Heart left ventricle (tissue), 16 donors: ENCODE measurements around the gene KRT86. TPM values are rescaled to one million over a fixed set of nuclear protein-coding genes. Genes with fewer than 3 reads are reported as not detected.
A peak's percentile ranks its signal among the peaks of the same experiment; 100 is the strongest.

ENCODE experiments used
- ATAC-seq, 4 donors: fragments of 200-7000 bp; cut with Tn5 transposase; one replicate each; pipeline ENCODE4 v1.9.1; 2020 to 2022; ENCODE audit warnings: moderate library complexity in 4 of 4, mild to moderate bottlenecking in 3 of 4, moderate number of reproducible peaks in 1 of 4
- DNase-seq, 5 donors: peaks; one replicate each; pipeline ENCODE4 v3.0.0-alpha.2; 2020
- H3K27ac ChIP-seq, 12 donors: fragments of 200-600 bp; sonication (generic) in 4 of 12; one replicate each; pipeline versions ENCODE4 v1.5.0 to v1.8.0; 2016 to 2022; ENCODE audit warnings: mild to moderate bottlenecking in 2 of 12
- H3K27me3 ChIP-seq, 9 donors: fragments of 200-600 bp; sonication (generic) in 2 of 9; one replicate each; pipeline versions ENCODE4 v1.5.1 to v1.8.0; 2016 to 2022; ENCODE audit warnings: mild to moderate bottlenecking in 3 of 9
- H3K36me3 ChIP-seq, 9 donors: fragments of 200-600 bp; sonication (generic) in 2 of 9; one replicate each; pipeline versions ENCODE4 v1.5.0 to v1.8.0; 2018 to 2022; ENCODE audit warnings: mild to moderate bottlenecking in 2 of 9
- H3K4me1 ChIP-seq, 12 donors: fragments of 200-600 bp; sonication (generic) in 4 of 12; one replicate each; pipeline versions ENCODE4 v1.5.0 to v1.8.0; 2016 to 2022; ENCODE audit warnings: mild to moderate bottlenecking in 3 of 12
- H3K4me3 ChIP-seq, 12 donors: fragments of 200-600 bp; sonication (generic) in 4 of 12; one replicate each; pipeline versions ENCODE4 v1.5.0 to v1.8.0; 2017 to 2022; ENCODE audit warnings: mild to moderate bottlenecking in 9 of 12, moderate library complexity in 4 of 12
- H3K9me3 ChIP-seq, 12 donors: fragments of 200-600 bp; sonication (generic) in 4 of 12; one replicate each; pipeline versions ENCODE4 v1.5.0 to v1.8.0; 2016 to 2022; ENCODE audit warnings: mild to moderate bottlenecking in 1 of 12
- POLR2A ChIP-seq, 2 donors: fragments of 450-650 bp; IDR thresholded peaks; one replicate each; pipeline ENCODE4 v1.6.1; 2017; ENCODE audit warnings: antibody characterized with exemption in 2 of 2, mild to moderate bottlenecking in 2 of 2, moderate library complexity in 2 of 2
- WGBS, 4 donors: extraction: QIAGEN DNeasy Blood & Tissue Kit in 2 of 4; methylation state at CpG; one replicate each; pipeline versions ENCODE4 v1.1.5 to v1.1.7; 2013 to 2018; 5-methylcytosine and 5-hydroxymethylcytosine counted together
- intact Hi-C, 10 donors: fragments of 100-400 bp; cut with DNase I; formaldehyde crosslinking; loops; one replicate each; pipeline versions ENCODE4 v1.11.1 to v1.14.2; 2022
- polyA plus RNA-seq, 2 donors: library from polyadenylated mRNA; stranded (reverse); fragments of 200-250 nt; gene quantifications; one replicate each; pipeline ENCODE4 v1.2.3, GENCODE V29; 2013
- total RNA-seq, 9 donors: library from RNA; depleted of rRNA in 2 of 9; stranded (reverse); fragments of >200 nt in 2 of 9; fragmentation: NEBNext Ultra II Directional in 3 of 9; extraction: Animal tissue kit (Norgen Biotek cat#: 25700) in 3 of 9; gene quantifications; one replicate each; pipeline versions ENCODE4 v1.1.0 to v1.2.4, GENCODE V29; 2016 to 2023
- TF ChIP-seq, protein P1 (sequence below), 12 donors: fragments of 200-600 bp; sonication (generic) in 4 of 12; IDR thresholded peaks; one replicate each; pipeline versions ENCODE4 v1.5.0 to v1.8.0; 2018 to 2022; ENCODE audit warnings: antibody characterized with exemption in 12 of 12, mild to moderate bottlenecking in 5 of 12
- donor health status: ischemic (EF 13 %, LVEDD 7.1; RV severe dilation, severe dysfunction).
- donor health status: healthy with polysubstance abuse.
- donor health status: DM: no; HTN: yes; CAD: no.
- donor health status: DM: no; HTN: no; CAD: no.
- donor health status: ischemic (EF 25% LVEDD 6.9; RV normal size, moderate dysfunction).
- donor health status: ischemic (EF 25% LVEDD 5.7; RV mildly dilated, moderate dysfunction).
- donor health status: healthy.
- donor health status: DM: yes; HTN: yes; CAD: no.
- donor health status: ischemic (EF 35%, LVEDD 5.7; RV mildly dilated, moderate dysfunction).
- donor health status: nonischemic (EF 11% LVEDD 7.7; RV severe dilation, severe dysfunction).
- donor health status: DM: yes; HTN: yes; CAD: no.
- donor health status: PGD.
- donor health status: ischemic (EF 29% LVEDD 5.4; RV normal size, mild dysfunction).
- donor health status: nonischemic (EF 23%, LVEDD 6.1; RV moderate dilation, normal function).

The KRT86 gene
- total and polyA plus RNA-seq, 11 donors: not detected

DNA sequence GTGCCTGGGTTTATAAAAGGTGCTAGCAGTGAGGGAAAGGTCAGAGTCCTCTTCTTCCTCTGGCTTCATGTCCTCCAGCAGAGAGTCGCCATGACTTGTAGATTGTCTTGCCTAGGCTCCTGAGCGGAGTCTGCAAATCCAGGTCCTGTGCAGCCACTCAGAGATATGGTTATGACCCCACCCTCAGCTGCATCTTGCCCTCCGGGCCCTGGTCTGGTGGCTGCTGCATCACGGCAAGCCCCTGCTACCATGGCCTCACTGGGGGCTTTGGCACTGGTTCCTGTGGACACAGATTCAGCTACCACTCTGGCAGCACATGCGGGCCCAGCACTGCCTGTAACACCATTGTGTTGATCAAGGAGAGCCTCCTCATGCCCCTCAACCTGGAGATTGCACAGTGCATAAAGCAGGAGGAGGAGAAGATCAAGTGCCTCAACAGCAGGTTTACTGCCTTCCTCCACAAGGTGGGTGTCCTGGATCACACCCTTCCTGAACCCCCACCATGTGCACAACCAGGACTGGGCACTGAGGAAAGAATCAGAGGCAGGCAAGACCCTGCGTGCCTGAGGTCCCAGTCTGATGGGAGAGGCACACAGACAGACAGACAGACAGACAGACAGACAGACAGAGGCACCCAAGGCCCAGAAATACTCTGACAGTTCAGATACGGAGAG is 10.5 kb upstream of the KRT86 start:
- DNase-seq (no peak), ATAC-seq (no peak)
- no peak overlapping the region for H3K4me3 ChIP-seq
- WGBS, 4 donors: 80 to 92% (median 88%) methylated on average over 7 of the region's 7 CpGs
- TF ChIP-seq, protein P1, sequence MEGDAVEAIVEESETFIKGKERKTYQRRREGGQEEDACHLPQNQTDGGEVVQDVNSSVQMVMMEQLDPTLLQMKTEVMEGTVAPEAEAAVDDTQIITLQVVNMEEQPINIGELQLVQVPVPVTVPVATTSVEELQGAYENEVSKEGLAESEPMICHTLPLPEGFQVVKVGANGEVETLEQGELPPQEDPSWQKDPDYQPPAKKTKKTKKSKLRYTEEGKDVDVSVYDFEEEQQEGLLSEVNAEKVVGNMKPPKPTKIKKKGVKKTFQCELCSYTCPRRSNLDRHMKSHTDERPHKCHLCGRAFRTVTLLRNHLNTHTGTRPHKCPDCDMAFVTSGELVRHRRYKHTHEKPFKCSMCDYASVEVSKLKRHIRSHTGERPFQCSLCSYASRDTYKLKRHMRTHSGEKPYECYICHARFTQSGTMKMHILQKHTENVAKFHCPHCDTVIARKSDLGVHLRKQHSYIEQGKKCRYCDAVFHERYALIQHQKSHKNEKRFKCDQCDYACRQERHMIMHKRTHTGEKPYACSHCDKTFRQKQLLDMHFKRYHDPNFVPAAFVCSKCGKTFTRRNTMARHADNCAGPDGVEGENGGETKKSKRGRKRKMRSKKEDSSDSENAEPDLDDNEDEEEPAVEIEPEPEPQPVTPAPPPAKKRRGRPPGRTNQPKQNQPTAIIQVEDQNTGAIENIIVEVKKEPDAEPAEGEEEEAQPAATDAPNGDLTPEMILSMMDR (IDR thresholded peaks at IDR 0.05): no peak
- no peak for TF ChIP-seq POLR2A (IDR thresholded peaks at IDR 0.05)
- no peaks in the 10 kb centered on the region for H3K9me3 ChIP-seq
- intact Hi-C loops: no loop called here
- no peaks in the 10 kb centered on the region for H3K36me3 ChIP-seq
- H3K27me3 ChIP-seq: peaks cover 0 to 34% (median 8%) of the 10 kb centered on the region in 9 donors
- no peak overlapping the region for H3K27ac ChIP-seq
- H3K4me1 ChIP-seq: peaks cover 0 to 7% (median 0%) of the 10 kb centered on the region in 12 donors

DNA sequence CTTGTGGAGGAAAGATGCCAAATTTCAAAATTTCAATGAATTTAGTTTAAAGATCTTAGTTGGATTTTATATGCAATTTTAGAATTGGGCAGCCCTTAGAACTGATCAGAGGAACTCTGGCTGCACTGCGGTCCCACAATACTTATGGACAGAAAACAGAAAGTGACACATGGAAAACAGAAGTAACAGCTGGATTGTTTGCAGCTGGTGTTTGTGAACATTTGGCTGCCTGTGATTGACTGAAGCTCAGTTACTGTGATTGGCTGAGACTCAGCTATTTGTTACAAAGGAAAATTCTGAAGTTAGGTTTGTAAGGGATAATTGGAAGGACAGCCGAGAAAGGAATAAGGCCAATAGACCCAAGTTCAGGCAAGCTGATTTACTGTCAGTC is 10.0 kb upstream of the KRT86 start:
- ATAC-seq (no peak), DNase-seq (no peak)
- Histone ChIP-seq H3K27ac (no peak overlapping the region), H3K36me3 (no peaks in the 10 kb centered on the region), H3K4me3 (no peak overlapping the region), H3K27me3 (peaks cover 0 to 28% (median 2%) of the 10 kb centered on the region in 9 donors), H3K9me3 (no peaks in the 10 kb centered on the region), H3K4me1 (peaks cover 0 to 7% (median 0%) of the 10 kb centered on the region in 12 donors)
- intact Hi-C loops: no loop called here
- 67 to 79% (median 74%) methylated on average over 2 of the region's 2 CpGs for WGBS, 4 donors
- no peak for TF ChIP-seq POLR2A (IDR thresholded peaks at IDR 0.05)
- TF ChIP-seq, protein P1 (IDR thresholded peaks at IDR 0.05): no peak

DNA sequence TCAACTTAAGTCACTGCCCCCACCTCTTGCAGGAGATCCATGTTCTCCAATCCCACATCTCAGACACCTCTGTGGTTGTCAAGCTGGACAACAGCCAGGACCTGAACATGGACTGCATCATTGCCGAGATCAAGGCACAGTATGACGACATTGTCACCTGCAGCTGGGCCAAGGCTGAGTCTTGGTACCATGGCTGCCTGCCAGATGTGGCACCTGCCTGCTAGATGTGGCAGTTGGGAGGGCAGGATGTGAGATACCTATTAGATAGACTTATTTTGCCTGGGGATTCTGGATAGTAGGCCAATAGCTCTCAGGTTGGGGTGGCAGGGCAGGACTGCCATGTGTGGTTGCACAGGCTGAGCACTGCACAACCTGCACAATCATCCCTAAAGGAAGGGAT is 7.9 kb upstream of the KRT86 start:
- ATAC-seq (peak in 2 of 4 donors; percentile 46 to 62), DNase-seq (peak in 1 of 5 donors; percentile 42)
- no peak for TF ChIP-seq POLR2A (IDR thresholded peaks at IDR 0.05)
- TF ChIP-seq, protein P1 (IDR thresholded peaks at IDR 0.05): no peak
- Histone ChIP-seq H3K4me3 (no peak overlapping the region), H3K9me3 (no peaks in the 10 kb centered on the region), H3K27ac (no peak overlapping the region), H3K4me1 (no peaks in the 10 kb centered on the region), H3K27me3 (peaks cover 0 to 32% (median 0%) of the 10 kb centered on the region in 9 donors), H3K36me3 (no peaks in the 10 kb centered on the region)
- 45 to 68% (median 64%) methylated on average over 2 of the region's 2 CpGs for WGBS, 4 donors
- intact Hi-C loops: no loop called here

DNA sequence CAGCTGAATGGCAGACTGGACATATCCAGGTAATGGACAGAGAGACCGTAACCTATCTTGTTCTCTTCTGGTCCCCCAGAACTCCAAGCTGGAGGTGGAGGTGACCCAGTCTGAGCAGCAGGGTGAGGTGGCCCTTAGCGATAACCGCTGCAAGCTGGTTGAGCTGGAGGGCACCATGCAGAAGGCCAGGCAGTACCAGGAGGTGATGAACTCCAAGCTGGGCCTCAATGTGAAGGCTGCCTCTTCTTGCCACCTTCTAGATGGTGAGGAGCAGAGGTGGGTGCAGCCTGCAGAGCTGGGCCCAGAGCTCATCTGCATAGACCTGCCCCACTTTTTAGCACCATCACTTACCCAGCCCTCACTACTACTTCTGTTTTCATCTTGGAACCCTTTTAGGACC is 7.2 kb upstream of the KRT86 start:
- 94 to 100% (median 98%) methylated on average over 3 of the region's 3 CpGs for WGBS, 4 donors
- TF ChIP-seq, protein P1 (IDR thresholded peaks at IDR 0.05): no peak
- TF ChIP-seq POLR2A (IDR thresholded peaks at IDR 0.05): no peak
- DNase-seq: no peak

More for the DNA sequence above, 7.2 kb upstream of the KRT86 start:
- no peak for ATAC-seq
- Histone ChIP-seq H3K4me3 (no peak overlapping the region), H3K36me3 (no peaks in the 10 kb centered on the region), H3K27ac (no peak overlapping the region), H3K4me1 (no peaks in the 10 kb centered on the region), H3K9me3 (no peaks in the 10 kb centered on the region), H3K27me3 (peaks cover 0 to 34% (median 3%) of the 10 kb centered on the region in 9 donors)
- intact Hi-C loops: no loop called here
